Neural progenitor cell (in vitro differentiated cells): ENCODE data around the gene CLIC6. TPM values are rescaled to one million over a fixed set of nuclear protein-coding genes. Genes with fewer than 3 reads are reported as not detected.

Experiments
- DNase-seq: peaks from one replicate; pipeline ENCODE4 v3.0.0-alpha.2; 2016; ENCODE audit warnings: low spot score
- H2AFZ ChIP-seq: fragments of 200-600 bp; sonication (generic); replicated peaks from 2 replicates; pipeline ENCODE4 v1.6.1; 2016; ENCODE audit warnings: antibody characterized with exemption
- H3F3A ChIP-seq: fragments of 200-600 bp; sonication (generic); 2 replicates; pipeline ENCODE4 v1.6.1; 2016; ENCODE audit warnings: antibody characterized with exemption, low read depth
- H3K27ac ChIP-seq: fragments of 200-600 bp; sonication (generic); 2 replicates; pipeline ENCODE4 v1.5.1; 2016; ENCODE audit warnings: mild to moderate bottlenecking
- H3K27me3 ChIP-seq: fragments of 200-600 bp; sonication (generic); 2 replicates; pipeline ENCODE4 v1.6.1; 2016; ENCODE audit warnings: mild to moderate bottlenecking, moderate library complexity
- H3K36me3 ChIP-seq: fragments of 200-600 bp; sonication (generic); 2 replicates; pipeline ENCODE4 v1.5.1; 2016
- H3K4me1 ChIP-seq: fragments of 200-600 bp; sonication (generic); 2 replicates; pipeline ENCODE4 v1.6.1; 2016; ENCODE audit warnings: mixed run types
- H3K4me2 ChIP-seq: fragments of 200-600 bp; sonication (generic); 2 replicates; pipeline ENCODE4 v1.6.1; 2016
- H3K4me3 ChIP-seq: fragments of 200-600 bp; sonication (generic); 2 replicates; pipeline ENCODE4 v1.5.1; 2016
- H3K79me2 ChIP-seq: fragments of 200-600 bp; sonication (generic); 2 replicates; pipeline ENCODE4 v1.6.1; 2016; ENCODE audit warnings: low read depth
- H3K9ac ChIP-seq: fragments of 200-600 bp; sonication (generic); 2 replicates; pipeline ENCODE4 v1.6.1; 2016
- H3K9me3 ChIP-seq: fragments of 200-600 bp; sonication (generic); 2 replicates; pipeline ENCODE4 v1.5.1; 2016; ENCODE audit warnings: low read depth
- H4K20me1 ChIP-seq: fragments of 200-600 bp; sonication (generic); 2 replicates; pipeline ENCODE4 v1.6.1; 2016; ENCODE audit warnings: low read depth
- H3K27ac Mint-ChIP-seq: 3 replicates; pipeline ENCODE4 v1.8.0; 2021; ENCODE audit warnings: mixed read lengths
- H3K27me3 Mint-ChIP-seq: 2 replicates; pipeline ENCODE4 v1.8.0; 2022; ENCODE audit warnings: low read depth, mild to moderate bottlenecking, inconsistent platforms, moderate library complexity, mixed read lengths; ENCODE audit not compliant: insufficient read depth
- H3K36me3 Mint-ChIP-seq: 3 replicates; pipeline ENCODE4 v1.8.0; 2021; ENCODE audit warnings: mixed read lengths
- H3K4me1 Mint-ChIP-seq: 3 replicates; pipeline ENCODE4 v1.8.0; 2021; ENCODE audit warnings: mixed read lengths
- H3K4me3 Mint-ChIP-seq: 3 replicates; pipeline ENCODE4 v1.8.0; 2021; ENCODE audit warnings: mild to moderate bottlenecking, moderate library complexity, mixed read lengths
- H3K9me3 Mint-ChIP-seq: 3 replicates; pipeline ENCODE4 v1.8.0; 2020; ENCODE audit warnings: mixed read lengths
- CTCF ChIP-seq: fragments of 200-600 bp; sonication (generic); IDR thresholded peaks from 2 replicates; pipeline ENCODE4 v1.5.1; 2017; ENCODE audit warnings: antibody characterized with exemption, mild to moderate bottlenecking
- EZH2 ChIP-seq: fragments of 200-600 bp; sonication (generic); IDR thresholded peaks from 2 replicates; pipeline ENCODE4 v1.6.1; 2017; ENCODE audit warnings: antibody characterized with exemption, mild to moderate bottlenecking, moderate library complexity
- EZH2phosphoT487 ChIP-seq: fragments of 200-600 bp; sonication (generic); IDR thresholded peaks from 2 replicates; pipeline ENCODE4 v1.6.1; 2017; ENCODE audit warnings: antibody characterized with exemption
- total RNA-seq: library from RNA; depleted of rRNA; stranded (reverse); fragments of >200 nt; gene quantifications from 2 replicates; pipeline ENCODE4 v1.2.3, GENCODE V29; 2015; ENCODE audit warnings: low replicate concordance

Gene CLIC6
- total RNA-seq, 1 donor from 2014 or later = 0.15 TPM

DNA sequence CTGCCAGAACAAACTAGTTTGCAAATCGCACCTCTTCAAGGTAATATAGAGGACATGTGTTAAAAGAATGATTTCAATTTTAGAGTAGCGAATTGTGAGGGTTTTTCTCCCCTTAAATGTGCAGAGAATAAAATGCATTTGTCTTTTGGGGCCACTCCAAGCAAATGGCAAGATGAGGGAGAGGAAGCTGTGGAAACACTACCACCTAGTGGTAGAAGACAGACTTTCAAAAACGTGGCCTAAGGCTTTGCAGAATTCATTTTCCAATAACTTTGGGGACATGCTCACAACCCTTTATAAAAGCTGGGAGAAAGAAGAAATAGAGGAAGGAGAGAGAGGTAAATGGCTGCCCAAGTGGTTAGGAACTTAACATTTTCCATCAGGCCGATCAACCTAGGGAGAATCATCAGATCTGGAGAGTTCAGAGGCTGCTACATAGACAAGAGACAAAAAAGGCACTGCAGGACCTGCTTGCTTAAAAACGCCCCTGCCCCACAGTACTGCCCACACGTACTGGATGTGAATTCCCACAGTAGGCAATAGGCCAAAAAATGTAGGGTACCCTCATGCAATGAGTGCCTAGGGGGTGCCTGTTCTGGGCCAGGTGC is 38.2 kb upstream of the CLIC6 start:
- Histone ChIP-seq H3K27ac (no peak overlapping the region), H3K27me3 (no peaks in the 10 kb centered on the region), H3K9ac (no peak overlapping the region), H2AFZ (no peak overlapping the region), H3K4me1 (no peaks in the 10 kb centered on the region), H3K79me2 (no peaks in the 10 kb centered on the region), H3K4me2 (no peak overlapping the region), H3K36me3 (no peaks in the 10 kb centered on the region), H3F3A (no peaks in the 10 kb centered on the region), H4K20me1 (no peaks in the 10 kb centered on the region), H3K4me3 (no peak overlapping the region), H3K9me3 (no peaks in the 10 kb centered on the region)
- peak; percentile 63 for DNase-seq
- no peak overlapping the region for H3K27ac Mint-ChIP-seq
- peaks cover 15% of the 10 kb centered on the region for H3K27me3 Mint-ChIP-seq
- no peaks in the 10 kb centered on the region for H3K4me1 Mint-ChIP-seq
- H3K9me3 Mint-ChIP-seq = peaks cover 2% of the 10 kb centered on the region
- no peaks in the 10 kb centered on the region for H3K36me3 Mint-ChIP-seq
- H3K4me3 Mint-ChIP-seq = no peak overlapping the region
- TF ChIP-seq EZH2 = no peak
- no peak for TF ChIP-seq EZH2phosphoT487
- TF ChIP-seq CTCF = peak; percentile 84

- Mint-ChIP-seq H3K4me1 (no peaks in the 10 kb centered on the region), H3K36me3 (no peaks in the 10 kb centered on the region), H3K9me3 (peaks cover 2% of the 10 kb centered on the region), H3K27ac (no peak overlapping the region), H3K4me3 (no peak overlapping the region), H3K27me3 (peaks cover 12% of the 10 kb centered on the region)
- Histone ChIP-seq H3F3A (no peaks in the 10 kb centered on the region), H3K79me2 (no peaks in the 10 kb centered on the region), H3K9me3 (no peaks in the 10 kb centered on the region), H3K9ac (no peak overlapping the region), H3K4me1 (no peaks in the 10 kb centered on the region), H3K36me3 (no peaks in the 10 kb centered on the region), H3K4me3 (no peak overlapping the region), H4K20me1 (no peaks in the 10 kb centered on the region), H3K4me2 (no peak overlapping the region), H2AFZ (no peak overlapping the region), H3K27me3 (no peaks in the 10 kb centered on the region), H3K27ac (no peak overlapping the region)
- TF ChIP-seq CTCF (no peak), EZH2 (no peak), EZH2phosphoT487 (no peak)
- DNase-seq = no peak
Measured at GRCh38 chr21:34632498-34632897, 36.3 kb upstream of the CLIC6 start.

DNA sequence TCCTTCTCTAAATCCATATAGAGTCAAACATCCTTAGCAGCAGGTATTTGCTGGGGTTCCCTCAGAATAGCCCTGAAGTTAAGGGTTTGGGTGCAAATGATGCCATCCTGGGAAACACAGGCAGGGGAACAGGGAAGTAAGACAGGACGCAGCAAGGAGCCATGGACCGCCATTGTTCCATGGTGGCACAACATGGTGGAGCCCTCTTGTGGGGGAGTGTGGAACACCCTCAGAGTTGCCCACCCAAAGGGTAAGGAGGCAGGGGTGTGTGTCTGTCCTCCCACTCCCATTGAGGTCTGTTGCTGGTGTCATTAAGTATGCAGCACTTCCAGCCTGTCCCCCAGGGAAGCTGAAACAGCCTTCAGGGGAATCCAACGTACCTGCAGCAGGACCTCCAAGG is 33.5 kb upstream of the CLIC6 start:
- Histone ChIP-seq H3K27me3 (no peaks in the 10 kb centered on the region), H3K9me3 (no peaks in the 10 kb centered on the region), H3F3A (no peaks in the 10 kb centered on the region), H3K4me1 (no peaks in the 10 kb centered on the region), H2AFZ (no peak overlapping the region), H3K79me2 (no peaks in the 10 kb centered on the region), H3K27ac (no peak overlapping the region), H3K36me3 (no peaks in the 10 kb centered on the region), H3K4me2 (no peak overlapping the region), H3K9ac (no peak overlapping the region), H4K20me1 (no peaks in the 10 kb centered on the region), H3K4me3 (no peak overlapping the region)
- Mint-ChIP-seq H3K4me1 (no peaks in the 10 kb centered on the region), H3K27me3 (peaks cover 10% of the 10 kb centered on the region), H3K36me3 (no peaks in the 10 kb centered on the region), H3K4me3 (no peak overlapping the region), H3K27ac (no peak overlapping the region), H3K9me3 (peaks cover 5% of the 10 kb centered on the region)
- peak; percentile 15 for DNase-seq
- peak; percentile 47 for TF ChIP-seq CTCF
- TF ChIP-seq EZH2phosphoT487 = no peak
- no peak for TF ChIP-seq EZH2
